D341Med (cell line): Measurements from ENCODE around the gene SLC6A12.

Experiments
- DNase-seq: peaks from one replicate; pipeline ENCODE4 v3.0.0; 2012; ENCODE audit warnings: low spot score

SLC6A12 gene

GRCh38 chr12:215116-215515 is 1.2 kb upstream of the SLC6A12 start:
- DNase-seq = no peak

GRCh38 chr12:213527-213932 is 427 bp downstream of the SLC6A12 start:
- DNase-seq = no peak

GRCh38 chr12:212715-213526 is 1.0 kb downstream of the SLC6A12 start:
- no peak for DNase-seq

GRCh38 chr12:212415-212714 is 1.6 kb downstream of the SLC6A12 start:
- no peak for DNase-seq

- no peak for DNase-seq
Measured at GRCh38 chr12:211639-212414, 2.1 kb downstream of the SLC6A12 start.

- DNase-seq = no peak
Measured at GRCh38 chr12:211142-211465, 2.9 kb downstream of the SLC6A12 start.

GRCh38 chr12:210277-211141 is 3.4 kb downstream of the SLC6A12 start:
- DNase-seq = no peak

GRCh38 chr12:209851-210250 is 4.1 kb downstream of the SLC6A12 start:
- no peak for DNase-seq

- DNase-seq = no peak
Measured at GRCh38 chr12:209246-209645, 4.7 kb downstream of the SLC6A12 start.

- no peak for DNase-seq
Measured at GRCh38 chr12:208813-209212, 5.1 kb downstream of the SLC6A12 start.

- no peak for DNase-seq
Measured at GRCh38 chr12:207804-208203, 6.2 kb downstream of the SLC6A12 start.

GRCh38 chr12:206746-207440 is 7.1 kb downstream of the SLC6A12 start:
- no peak for DNase-seq

GRCh38 chr12:205026-205425 is 8.9 kb downstream of the SLC6A12 start:
- DNase-seq = no peak

- DNase-seq = no peak
Measured at GRCh38 chr12:204261-204678, 9.7 kb downstream of the SLC6A12 start.

GRCh38 chr12:203462-204260 is 10.3 kb downstream of the SLC6A12 start:
- DNase-seq = peak; percentile 67

- DNase-seq = no peak
Measured at GRCh38 chr12:203074-203461, 10.9 kb downstream of the SLC6A12 start.

- DNase-seq = no peak
Measured at GRCh38 chr12:202081-202731, 11.8 kb downstream of the SLC6A12 start.

- DNase-seq = no peak
Measured at GRCh38 chr12:201361-201760, 12.6 kb downstream of the SLC6A12 start.

GRCh38 chr12:198705-199104 is 15.3 kb downstream of the SLC6A12 start:
- no peak for DNase-seq

GRCh38 chr12:197911-198695 is 15.9 kb downstream of the SLC6A12 start:
- no peak for DNase-seq
